UCSD-AML1 (cell line): ENCODE measurements around the gene OR8K1.

ENCODE experiments used
- DNase-seq: peaks from one replicate; lab custom pipeline; 2025; ENCODE audit not compliant: unreplicated experiment; lab: John Stamatoyannopoulos, UW

OR8K1 gene

GRCh38 chr11:56345739-56346138, at the start of gene OR8K1:
OR8K1 (plus strand) TSS chr11:56346039; CDS start chr11:56346039, 0 bp downstream.
- DNase-seq, result no peak

DNA sequence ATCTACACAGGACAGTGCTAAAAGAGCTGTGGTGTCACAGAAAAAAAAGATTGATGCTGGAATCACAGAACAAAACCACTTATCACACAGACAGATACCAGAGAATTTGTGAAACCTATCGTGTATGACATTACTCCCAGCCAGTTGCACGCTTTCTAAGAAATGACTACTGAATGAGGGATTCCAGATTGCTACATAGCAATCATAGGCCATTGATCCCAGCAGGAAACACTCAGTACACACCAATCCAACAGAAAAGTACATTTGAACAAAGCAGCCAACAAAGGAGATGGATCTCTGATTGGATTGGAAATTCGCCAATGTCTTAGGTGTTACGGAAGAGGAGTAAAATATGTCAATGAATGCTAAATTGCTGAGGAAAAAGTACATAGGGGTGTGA, 48.9 kb upstream of the OR8K1 start:
- DNase-seq, result no peak

GRCh38 chr11:56307836-56308235, 38.0 kb upstream of the OR8K1 start:
- no peak for DNase-seq

GRCh38 chr11:56314844-56315243, 31.0 kb upstream of the OR8K1 start, which contains the start of gene OR8K3:
OR8K3 (plus strand) TSS chr11:56315144; CDS start chr11:56318307, 3,163 bp downstream.
- no peak for DNase-seq

GRCh38 chr11:56331861-56332491, 13.9 kb upstream of the OR8K1 start:
- DNase-seq, result no peak

DNA sequence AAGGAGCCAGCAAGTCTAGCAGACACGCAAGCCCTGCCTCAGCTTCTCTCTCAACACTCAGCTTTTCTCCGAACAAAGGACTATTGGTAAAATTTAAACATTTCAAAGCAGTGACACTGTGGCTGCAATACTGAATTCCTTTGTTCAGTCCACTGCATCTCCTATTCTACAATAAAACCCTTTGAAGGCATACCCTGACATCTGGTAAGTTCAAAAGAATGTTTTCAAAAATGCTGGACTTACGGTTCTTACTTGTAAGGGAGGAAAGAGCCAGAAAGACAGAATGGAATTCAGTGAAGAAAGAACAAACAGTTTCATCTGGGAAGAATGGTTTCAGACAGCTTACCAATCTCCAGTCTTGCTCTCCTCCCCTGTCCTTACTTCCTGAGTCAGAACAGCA, 12.7 kb upstream of the OR8K1 start:
- DNase-seq, result no peak

- no peak for DNase-seq
Observed at GRCh38 chr11:56340289-56340688, 5.5 kb upstream of the OR8K1 start.

- no peak for DNase-seq
Observed at GRCh38 chr11:56353991-56354390, 8.2 kb downstream of the OR8K1 start, which contains the start of gene OR8J1. OR8J1 (plus strand) TSS chr11:56354291; CDS start chr11:56360247, 5,956 bp downstream.

DNA sequence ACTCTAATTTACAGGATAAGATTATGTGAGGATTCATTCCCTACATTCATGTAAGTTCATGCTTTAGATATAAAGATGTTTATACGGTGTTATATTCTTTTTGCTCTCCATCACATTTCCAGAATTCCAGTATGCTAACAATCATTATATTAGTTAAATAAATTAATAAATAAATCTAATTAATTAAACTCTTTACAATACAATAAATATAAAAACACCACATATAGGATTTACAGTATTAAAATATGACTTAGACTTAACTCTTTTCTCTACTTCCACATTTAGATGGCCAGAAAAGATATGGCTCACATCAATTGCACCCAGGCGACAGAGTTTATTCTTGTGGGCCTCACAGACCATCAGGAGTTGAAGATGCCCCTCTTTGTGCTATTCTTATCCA, 29.5 kb downstream of the OR8K1 start, which contains the start of gene OR8U1:
Gene OR8U1, plus strand, starts transcription at position 301 of the 400 bp plus-strand sequence. Its CDS starts 0 bp downstream, at position 301.
- no peak for DNase-seq

GRCh38 chr11:56380120-56380519, 34.3 kb downstream of the OR8K1 start:
- DNase-seq, result no peak

- DNase-seq, result no peak
Observed at GRCh38 chr11:56394381-56394780, 48.5 kb downstream of the OR8K1 start.

DNA sequence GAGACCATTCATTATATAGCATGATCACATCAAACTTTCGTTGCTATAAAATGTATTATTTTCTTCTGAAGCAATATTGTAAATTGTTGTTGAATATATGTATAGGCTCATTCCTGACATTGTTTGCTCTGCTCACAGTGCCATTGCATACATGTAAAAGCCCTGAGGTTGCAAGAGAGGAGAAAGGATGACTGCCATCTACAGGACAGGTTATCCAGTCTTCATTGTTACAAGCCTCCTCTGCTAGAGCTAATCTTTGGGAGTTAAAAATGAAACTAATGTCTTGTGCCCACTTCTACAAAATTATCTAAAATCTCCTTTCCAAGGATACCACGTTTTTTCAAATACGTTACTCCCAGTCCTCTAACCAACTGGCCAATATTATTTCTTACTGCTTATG, 50.2 kb downstream of the OR8K1 start:
- no peak for DNase-seq
